ENCODE measurements around the gene HEXIM2.

Gene HEXIM2

GRCh38 chr17:45186801-45187354, 25.2 kb downstream of the HEXIM2 start:
- no peak for TF ChIP-seq GATA3 (IDR thresholded peaks at IDR 0.05; ENCODE audit: low read depth, low read length)
- TF ChIP-seq GATA2 (IDR thresholded peaks at IDR 0.05; ENCODE audit: low read depth, low read length): no peak

GRCh38 chr17:45189009-45189408, 27.3 kb downstream of the HEXIM2 start:
- TF ChIP-seq GATA3 (IDR thresholded peaks at IDR 0.05; ENCODE audit: low read depth, low read length): no peak
- TF ChIP-seq GATA2 (IDR thresholded peaks at IDR 0.05; ENCODE audit: low read depth, low read length): no peak

- TF ChIP-seq GATA2 (IDR thresholded peaks at IDR 0.05; ENCODE audit: low read depth, low read length) (no peak), GATA3 (IDR thresholded peaks at IDR 0.05; ENCODE audit: low read depth, low read length) (no peak)
Observed at GRCh38 chr17:45190503-45191255, 29.0 kb downstream of the HEXIM2 start.

GRCh38 chr17:45195424-45195823, 33.7 kb downstream of the HEXIM2 start:
- no peak for TF ChIP-seq GATA2 (IDR thresholded peaks at IDR 0.05; ENCODE audit: low read depth, low read length)
- no peak for TF ChIP-seq GATA3 (IDR thresholded peaks at IDR 0.05; ENCODE audit: low read depth, low read length)

- no peak for TF ChIP-seq GATA2 (IDR thresholded peaks at IDR 0.05; ENCODE audit: low read depth, low read length)
- TF ChIP-seq GATA3 (IDR thresholded peaks at IDR 0.05; ENCODE audit: low read depth, low read length): no peak
Observed at GRCh38 chr17:45197108-45197507, 35.4 kb downstream of the HEXIM2 start.

GRCh38 chr17:45197555-45198334, 36.1 kb downstream of the HEXIM2 start:
- TF ChIP-seq GATA2 (IDR thresholded peaks at IDR 0.05; ENCODE audit: low read depth, low read length) (no peak), GATA3 (IDR thresholded peaks at IDR 0.05; ENCODE audit: low read depth, low read length) (no peak)

GRCh38 chr17:45200701-45201100, 39.0 kb downstream of the HEXIM2 start:
- no peak for TF ChIP-seq GATA3 (IDR thresholded peaks at IDR 0.05; ENCODE audit: low read depth, low read length)

GRCh38 chr17:45201457-45201856, 39.8 kb downstream of the HEXIM2 start:
- TF ChIP-seq GATA2 (IDR thresholded peaks at IDR 0.05; ENCODE audit: low read depth, low read length) (no peak), GATA3 (IDR thresholded peaks at IDR 0.05; ENCODE audit: low read depth, low read length) (no peak)

- no peak; the same call in 1 of the 2 replicates for TF ChIP-seq GATA3 (IDR thresholded peaks at IDR 0.05; ENCODE audit: low read depth, low read length)
- peak; percentile 89 for TF ChIP-seq GATA2 (IDR thresholded peaks at IDR 0.05; ENCODE audit: low read depth, low read length)
Observed at GRCh38 chr17:45218895-45219661, 57.4 kb downstream of the HEXIM2 start.

All from SH-SY5Y (cell line).